Activated T-cell treated with anti-CD3 and anti-CD28 coated beads, Interleukin-2, amount 50 U/mL, for 48 hours (primary cell): ENCODE data around the gene EOMES.

ENCODE experiments used
- DNase-seq, 2 experiments: peaks; one replicate each; pipeline ENCODE4 v3.0.0-alpha.2; 2020

The EOMES gene

DNA sequence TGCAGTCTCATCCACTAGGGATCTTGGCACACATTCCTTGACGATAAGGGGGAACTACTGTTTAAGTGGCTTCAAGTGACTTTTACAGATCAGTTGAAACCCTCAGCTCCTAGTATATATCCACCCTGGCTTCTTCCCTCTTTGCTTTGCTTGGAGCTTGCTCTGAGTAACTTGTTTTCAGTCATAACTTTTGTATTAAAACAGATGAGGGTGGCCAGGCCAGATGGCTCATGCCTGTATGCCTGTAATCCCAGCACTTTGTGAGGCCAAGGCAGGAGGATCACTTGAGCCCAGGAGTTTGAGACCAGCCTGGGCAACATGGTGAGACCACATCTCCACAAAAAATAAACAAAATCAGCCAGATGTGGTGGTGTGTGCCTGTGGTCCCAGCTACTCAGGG is 42.4 kb downstream of the EOMES start:
- no peak for DNase-seq

- no peak for DNase-seq
These were observed 43.9 kb downstream of the EOMES start for GRCh38 chr3:27678234-27678633.

- DNase-seq: no peak
These were observed 44.6 kb downstream of the EOMES start for GRCh38 chr3:27677565-27677964.

- DNase-seq: no peak
These were observed 46.8 kb downstream of the EOMES start for GRCh38 chr3:27675287-27675686.

- DNase-seq: no peak
These were observed 48.4 kb downstream of the EOMES start for GRCh38 chr3:27673701-27674100.

GRCh38 chr3:27671101-27671500 is 51.0 kb downstream of the EOMES start:
- no peak for DNase-seq

- no peak for DNase-seq
These were observed 51.5 kb downstream of the EOMES start for GRCh38 chr3:27670619-27671018.

DNA sequence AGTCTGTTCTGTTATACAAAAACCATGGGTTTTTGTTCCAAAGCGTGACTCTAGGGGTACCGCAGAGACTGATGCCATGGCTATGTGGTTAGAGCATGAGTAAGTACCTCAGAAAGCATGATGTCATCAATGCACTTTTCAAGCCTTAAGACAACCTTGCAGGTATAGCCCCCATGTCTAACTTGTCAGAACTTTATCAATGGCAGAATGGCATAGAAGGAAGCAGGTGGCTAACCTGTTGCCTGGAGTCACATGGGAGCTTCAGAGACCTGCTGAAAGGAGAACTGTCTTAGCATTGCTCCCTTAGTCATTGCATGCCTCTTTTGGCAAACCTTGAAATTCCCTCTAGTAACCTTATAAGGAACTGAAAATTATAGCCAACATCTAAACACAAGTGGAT is 52.5 kb downstream of the EOMES start:
- no peak for DNase-seq

DNA sequence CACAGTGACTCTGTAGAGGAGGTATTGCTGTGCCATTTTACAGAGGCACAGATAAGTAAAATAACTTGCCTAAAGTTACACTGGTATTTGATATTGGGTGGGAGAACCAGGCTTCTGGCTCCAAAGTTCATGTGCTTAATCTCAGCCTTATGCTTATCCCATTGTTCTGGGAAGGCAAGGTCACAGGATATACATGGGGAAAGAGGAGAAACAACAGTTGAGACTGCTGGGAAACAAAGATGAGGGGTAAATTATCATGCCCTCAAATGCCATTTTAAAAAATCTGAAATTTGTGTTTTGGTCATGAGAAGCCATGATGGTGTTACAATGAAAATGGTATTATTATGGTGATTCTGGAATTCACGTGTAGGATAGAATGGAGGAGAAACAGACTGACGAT is 54.4 kb downstream of the EOMES start:
- no peak for DNase-seq

DNA sequence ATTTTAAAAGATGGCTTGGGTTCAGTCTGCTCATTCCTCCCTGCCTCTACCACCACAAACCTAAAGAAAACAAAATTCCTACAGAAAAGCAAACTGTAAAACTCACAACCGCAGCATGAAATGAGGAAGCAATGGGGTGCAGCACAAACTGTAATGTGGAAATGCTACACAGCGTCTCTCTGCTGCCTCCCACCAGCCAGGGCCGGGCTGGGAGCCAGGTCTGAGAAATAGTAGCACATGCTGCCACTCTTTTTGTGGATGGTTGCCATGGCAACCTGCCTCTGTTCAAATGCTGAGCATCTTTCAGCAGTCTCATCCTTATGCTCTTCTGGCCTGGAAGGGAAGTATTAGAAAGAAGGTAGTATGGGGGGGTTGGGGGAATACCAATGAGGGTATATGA is 55.4 kb downstream of the EOMES start:
- no peak for DNase-seq

DNA sequence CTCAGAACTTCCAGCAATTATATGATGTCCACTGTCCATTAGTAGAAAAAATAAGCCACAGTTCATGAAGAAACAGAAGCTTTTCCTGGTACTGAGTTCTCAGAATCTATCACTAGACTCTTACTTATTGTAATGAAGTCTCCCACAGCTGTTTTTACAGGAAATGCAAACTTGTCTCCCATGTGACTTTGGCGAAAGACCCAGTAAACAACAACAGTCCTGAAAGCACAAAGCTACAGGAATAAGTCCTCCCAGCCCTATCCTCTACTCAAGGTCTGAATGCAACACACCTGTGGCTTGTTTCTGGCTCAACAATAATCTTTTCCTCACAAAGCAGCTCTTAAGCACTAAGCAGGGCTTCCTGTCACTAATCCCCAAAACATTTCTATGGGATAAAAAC is 55.9 kb downstream of the EOMES start:
- no peak for DNase-seq
